GM19463 (cell line): ENCODE data around the gene ADAMTSL2.

ENCODE experiments used
- ATAC-seq: cut with Tn5 transposase; IDR thresholded peaks from one replicate; pipeline ENCODE4 v1.9.1; 2021; ENCODE audit warnings: mild to moderate bottlenecking, moderate library complexity; ENCODE audit not compliant: unreplicated experiment

Gene ADAMTSL2

GRCh38 chr9:133534346-133535291 lies at the start of gene ADAMTSL2:
ADAMTSL2 (plus strand) TSS chr9:133534704; CDS start chr9:133536713, 2,009 bp downstream.
- ATAC-seq: no peak

DNA sequence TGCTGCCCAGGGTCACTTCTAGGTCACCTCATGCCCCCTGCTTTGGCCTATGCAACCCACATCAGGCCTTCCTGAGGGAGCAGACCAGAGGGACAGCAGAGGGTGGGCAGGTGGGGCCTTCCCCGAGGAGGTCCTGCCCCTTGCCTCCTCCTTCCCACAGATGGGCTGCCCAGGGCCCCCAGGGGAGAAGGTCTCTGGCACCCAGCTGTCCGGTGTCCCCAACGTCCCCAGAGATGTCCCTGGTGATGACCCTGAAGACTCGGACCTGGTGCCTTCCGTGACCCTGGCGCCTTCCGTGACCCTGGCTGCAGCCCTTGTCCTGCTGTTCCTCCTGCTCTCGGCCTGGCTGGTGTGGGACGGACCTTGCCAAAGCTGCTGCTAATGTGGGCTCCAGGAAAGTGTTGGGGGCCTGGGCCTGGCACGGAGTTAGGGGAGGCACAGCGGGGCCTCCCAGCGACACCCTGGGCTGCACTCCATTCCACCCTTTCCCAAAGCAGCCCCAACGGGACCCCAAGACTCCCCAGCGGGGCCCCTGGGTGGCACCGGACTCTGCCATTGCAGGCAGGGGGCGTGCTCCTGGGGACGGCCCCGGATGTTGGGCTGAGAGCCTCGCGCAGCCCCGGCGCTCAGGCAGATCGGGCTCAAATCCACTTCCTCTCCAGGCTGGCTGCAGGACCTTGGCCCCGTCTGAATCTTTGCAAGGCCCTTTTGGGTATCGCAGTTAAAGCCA lies 48.8 kb upstream of the ADAMTSL2 start:
- ATAC-seq: no peak

DNA sequence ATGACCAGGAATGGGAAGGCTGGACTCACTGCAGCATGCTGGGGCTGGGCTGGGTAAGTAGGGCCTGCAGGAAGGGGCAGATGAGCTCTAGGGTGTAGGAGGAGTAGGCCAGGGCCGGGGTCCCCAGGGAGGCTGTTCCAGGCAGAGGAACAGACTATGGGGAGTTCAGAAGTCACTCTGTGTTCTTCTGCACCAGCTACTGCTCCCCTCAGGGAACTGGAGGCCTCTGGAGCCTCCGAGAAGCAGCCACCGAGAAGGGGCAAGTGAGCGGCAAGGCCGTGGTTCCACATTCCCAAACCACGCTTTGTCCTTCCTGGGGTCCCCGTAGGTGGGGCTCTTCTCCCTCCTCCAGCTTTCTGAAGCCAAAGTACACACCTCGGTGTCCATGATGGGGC lies 47.2 kb upstream of the ADAMTSL2 start:
- no peak for ATAC-seq

DNA sequence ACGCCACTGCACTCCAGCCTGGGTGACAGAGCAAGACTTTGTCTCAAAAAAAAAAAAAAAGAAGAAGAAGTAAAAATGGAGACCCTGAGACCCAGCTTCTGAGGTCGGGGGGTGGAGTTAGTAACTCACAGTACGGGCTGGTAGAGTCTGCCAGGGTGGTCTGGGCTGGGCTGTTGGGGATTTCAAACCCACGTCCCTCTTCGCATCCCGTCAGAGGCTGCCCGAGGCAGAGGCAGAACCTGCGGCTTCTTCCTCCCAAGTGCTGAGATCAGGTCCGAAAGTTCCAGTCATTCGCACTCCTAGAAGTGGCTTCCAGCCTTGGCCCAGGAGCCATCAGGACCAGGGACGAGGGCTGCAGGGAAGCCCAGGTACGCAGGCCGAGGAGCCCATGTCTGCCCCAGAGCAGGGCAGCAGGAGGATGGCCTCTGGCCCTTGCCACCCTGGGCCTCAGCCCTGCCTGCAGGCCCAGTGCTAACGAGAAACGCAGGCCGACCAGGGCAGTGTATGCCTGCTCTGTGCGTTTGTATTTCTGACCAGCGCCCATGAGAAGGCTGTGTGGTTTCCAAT lies 45.7 kb upstream of the ADAMTSL2 start:
- no peak for ATAC-seq

GRCh38 chr9:133489253-133490190 lies 45.0 kb upstream of the ADAMTSL2 start:
- no peak for ATAC-seq

- ATAC-seq: no peak
Observed at GRCh38 chr9:133490201-133490681, 44.3 kb upstream of the ADAMTSL2 start.

- ATAC-seq: no peak
Observed at GRCh38 chr9:133490865-133491655, 43.4 kb upstream of the ADAMTSL2 start.

DNA sequence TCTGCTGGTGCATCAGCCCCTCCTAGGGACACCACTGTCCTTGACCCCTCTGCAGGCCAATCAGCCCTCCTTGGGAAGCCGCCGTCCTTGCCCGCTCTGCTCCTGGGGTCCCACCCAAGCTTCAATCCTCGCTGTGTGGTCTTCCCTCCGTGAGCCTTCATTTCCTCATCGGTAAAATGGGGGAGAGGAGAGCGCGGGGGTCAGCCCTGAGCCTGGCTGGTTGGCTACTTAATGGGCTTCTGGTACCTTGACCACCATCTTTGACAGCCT lies 42.9 kb upstream of the ADAMTSL2 start:
- ATAC-seq: no peak

DNA sequence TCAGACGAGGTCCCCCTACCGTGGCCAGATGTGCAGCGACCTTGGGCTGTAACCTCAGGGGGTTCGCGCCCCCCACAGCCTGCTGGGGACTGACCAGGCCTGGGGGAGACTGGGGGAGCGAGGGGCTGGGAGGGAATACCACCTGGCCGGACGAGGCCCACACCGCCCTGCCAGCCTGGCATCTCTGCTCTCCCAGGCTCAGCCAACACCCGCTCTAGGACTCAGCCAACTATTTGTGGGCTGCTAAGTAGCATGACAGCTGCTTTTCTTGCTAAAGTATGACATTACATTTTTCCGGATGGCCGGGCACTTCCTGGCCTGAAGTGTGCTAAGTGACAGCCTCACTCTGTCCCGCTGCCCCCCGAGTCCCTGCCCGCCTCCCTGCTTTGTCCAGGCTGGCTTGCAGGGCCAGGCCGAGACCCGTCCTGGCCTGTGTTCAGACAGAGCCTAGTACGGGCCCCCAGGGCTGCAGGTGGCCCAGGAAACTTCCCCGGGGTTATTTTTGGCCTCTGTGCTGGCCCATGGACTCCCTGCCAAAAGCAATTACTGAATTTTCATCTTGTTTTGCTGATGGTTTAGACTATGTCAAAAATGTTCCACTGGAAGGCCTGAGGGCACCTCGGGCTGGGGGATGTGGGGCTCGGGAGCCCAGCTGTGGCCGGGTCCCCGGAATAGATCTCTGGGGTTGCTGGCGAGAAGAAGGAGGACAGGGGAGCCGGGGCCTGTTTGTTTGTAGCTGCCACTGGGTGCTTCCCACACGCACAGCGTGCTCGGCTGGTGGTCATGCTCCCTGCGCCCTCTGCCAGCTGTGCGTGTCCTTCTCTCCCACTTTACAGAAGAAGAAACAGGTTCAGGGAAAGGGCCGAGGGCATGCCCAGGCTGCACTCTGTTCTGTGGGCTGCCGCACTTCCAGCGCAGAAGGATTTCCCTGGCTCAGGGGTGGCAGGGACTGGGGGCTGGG lies 42.2 kb upstream of the ADAMTSL2 start:
- no peak for ATAC-seq

GRCh38 chr9:133493428-133493827 lies 41.1 kb upstream of the ADAMTSL2 start:
- no peak for ATAC-seq

DNA sequence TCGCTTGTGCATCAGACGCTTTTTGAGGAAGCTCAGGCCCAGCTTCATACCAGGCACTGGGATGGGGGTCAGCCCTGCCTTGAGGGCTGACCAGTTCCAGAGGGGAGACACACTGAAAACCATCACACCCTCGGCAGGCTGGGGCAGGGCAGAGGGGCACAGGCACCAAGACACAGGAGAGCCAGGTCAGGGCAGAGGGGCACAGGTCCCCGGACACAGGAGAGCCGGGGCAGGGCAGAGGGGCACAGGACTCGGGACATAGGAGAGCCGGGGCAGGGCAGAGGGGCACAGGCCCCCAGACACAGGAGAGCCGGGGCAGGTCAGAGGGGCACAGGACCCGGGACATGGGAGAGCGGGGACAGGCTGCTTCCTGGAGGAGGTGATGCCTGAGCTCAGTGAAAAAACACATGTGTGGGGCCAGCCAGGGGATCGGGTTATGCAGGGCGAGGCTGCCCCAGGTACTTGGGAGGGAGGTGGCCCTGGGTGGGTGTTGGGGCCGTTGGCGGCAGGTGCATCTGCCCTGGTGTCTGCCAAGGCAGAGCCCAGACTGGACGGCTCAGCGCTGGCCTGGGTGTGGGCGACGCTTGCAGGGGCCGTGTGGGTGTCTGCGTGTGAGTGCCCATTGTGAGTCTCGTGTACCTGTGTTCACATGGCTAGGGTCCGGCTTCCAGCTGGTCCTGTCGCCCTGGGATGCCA lies 40.5 kb upstream of the ADAMTSL2 start:
- ATAC-seq: no peak

DNA sequence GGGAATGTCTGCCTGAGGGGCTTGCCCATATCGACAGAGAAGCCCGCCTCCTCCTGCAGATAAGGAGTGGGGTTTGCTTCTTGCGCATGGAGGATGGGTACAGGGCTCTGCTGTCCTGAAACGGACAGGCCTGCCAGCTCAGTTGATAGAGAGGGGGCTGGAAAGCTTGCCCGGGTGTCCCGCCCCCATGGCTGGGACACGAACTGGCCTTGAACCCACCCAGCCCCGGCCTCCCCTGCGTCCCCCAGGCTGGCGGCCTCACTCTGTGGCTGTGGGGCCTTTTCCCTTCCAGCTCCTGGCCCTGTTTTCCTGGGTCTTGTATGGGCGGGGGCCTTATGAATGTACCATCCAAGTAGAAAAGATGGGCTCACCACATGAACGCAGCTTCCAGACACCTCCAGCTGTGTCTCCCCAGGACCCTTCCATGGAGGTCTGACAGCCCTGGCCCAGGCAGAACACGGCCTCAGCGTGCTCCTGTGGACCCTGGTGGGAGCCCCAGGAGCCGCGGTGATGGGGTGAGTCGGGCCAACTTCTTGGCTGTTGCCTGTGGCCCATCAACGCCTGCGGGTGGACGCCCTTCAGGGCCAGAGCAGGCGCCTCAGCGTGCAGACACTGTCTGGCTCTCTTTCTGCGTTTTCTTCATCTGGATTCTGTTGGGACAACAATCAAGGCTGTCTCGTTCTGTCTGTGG lies 39.7 kb upstream of the ADAMTSL2 start:
- no peak for ATAC-seq

DNA sequence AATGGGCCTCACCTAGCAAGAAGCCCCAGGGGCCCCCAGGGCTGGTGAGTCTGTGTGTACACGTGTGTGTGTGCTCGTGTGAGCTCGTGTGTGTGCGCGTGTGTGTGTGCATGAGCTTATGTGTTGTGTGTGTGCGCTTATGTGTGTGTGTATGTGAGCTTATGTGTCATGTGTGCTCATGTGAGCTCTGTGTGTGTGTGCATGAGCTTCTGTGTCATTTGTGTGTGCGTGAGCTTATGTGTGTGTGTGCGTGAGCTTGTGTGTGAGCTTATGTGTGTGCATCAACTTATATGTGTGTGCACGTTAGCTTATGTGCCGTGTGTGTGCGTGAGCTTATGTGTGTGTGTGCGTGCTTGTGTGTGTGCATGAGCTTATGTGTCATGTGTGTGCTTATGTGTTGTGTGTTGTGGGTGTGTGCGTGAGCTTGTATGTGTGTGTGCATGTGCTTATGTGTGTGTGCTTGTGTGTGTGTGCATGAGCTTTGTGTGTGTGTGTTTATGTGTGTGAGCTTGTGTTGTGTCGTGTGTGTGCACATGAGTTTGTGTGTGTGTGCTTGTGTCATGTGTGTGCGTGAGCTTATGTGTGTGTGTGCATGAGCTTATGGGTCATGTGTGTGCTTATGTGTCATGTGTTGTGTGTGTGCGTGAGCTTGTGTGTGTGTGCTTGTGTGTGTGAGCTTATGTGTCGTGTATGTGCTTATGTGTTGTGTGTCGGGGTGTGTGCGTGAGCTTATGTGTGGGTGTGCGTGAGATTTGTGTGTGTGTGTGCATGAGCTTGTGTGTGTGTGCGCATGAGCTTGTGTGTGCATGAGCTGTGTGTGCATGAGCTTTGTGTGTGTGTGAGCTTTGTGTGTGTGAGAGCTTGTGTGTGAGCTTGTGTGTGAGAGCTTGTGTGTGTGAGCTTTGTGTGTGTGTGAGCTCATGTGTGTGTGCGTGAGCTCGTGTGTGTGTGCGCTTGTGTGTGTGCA lies 38.9 kb upstream of the ADAMTSL2 start:
- ATAC-seq: no peak

- no peak for ATAC-seq
Observed at GRCh38 chr9:133496861-133497842, 37.4 kb upstream of the ADAMTSL2 start.
